GM19395 (cell line): Measurements from ENCODE around the gene COASY.

Experiments used
- ATAC-seq: cut with Tn5 transposase; IDR thresholded peaks from one replicate; pipeline ENCODE4 v1.9.1; 2021; ENCODE audit warnings: mild to moderate bottlenecking, moderate library complexity; ENCODE audit not compliant: unreplicated experiment

COASY gene

DNA sequence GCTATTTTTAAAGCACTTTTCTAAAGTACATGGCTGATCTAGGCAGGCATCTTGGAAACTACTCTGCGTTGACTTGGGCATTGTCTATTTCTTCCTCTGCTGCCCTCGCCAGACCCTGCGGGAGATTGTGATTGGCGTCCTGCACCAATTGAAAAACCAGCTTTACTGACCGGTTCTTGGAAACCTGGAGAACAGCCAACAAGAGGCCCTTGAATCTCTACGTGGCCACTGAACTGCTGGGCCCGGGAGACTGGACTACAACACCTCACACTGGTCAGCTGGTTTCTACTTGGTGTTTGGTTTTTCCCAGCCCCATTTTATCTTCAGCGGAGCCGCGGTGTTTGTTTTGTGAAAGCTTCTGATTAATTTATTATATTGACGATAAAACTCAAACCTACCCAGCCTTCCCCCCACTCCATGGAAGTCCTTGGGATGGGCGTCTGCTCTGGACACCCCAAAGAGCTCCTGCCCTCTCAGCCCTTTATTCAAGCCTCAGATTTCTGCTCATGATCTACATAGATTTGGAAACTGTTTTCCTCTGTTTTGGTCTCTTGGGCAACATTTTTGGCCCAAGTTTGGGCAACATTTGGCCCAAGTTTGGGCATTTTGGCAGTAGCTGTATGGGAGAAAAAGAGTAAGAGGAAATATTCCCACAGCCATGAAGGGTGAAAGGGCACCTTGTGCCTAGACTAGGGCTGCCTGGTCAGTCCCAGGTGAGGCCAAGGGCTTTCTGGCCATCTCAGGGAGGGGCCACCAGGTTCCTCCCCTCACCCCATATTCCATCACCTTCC lies 9.7 kb downstream of the COASY start:
- no peak for ATAC-seq

DNA sequence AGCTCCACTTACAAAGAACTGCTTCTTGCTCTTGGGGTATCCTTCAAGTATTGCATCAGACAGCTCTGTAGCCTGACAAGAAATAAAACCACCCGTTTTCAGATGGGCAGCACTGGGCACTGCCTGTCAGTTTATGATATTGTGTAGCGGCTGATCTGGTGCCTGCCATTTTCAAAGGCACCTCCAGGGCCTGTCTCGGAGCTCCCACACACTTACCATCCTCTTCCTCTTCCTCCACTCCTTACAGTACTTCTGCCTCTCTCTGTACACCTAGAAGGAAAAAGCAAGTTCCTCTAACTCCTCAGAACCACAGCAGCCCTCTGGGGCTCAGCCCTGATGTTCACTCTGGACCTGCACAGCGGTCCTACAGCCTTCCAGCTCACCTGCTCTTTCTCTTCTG lies 11.1 kb downstream of the COASY start:
- ATAC-seq = no peak

GRCh38 chr17:42574463-42574862 lies 12.5 kb downstream of the COASY start:
- ATAC-seq = no peak

GRCh38 chr17:42577140-42577531 lies 15.2 kb downstream of the COASY start:
- no peak for ATAC-seq

GRCh38 chr17:42577532-42578281 lies 15.8 kb downstream of the COASY start, which contains the start of gene PSMC3IP:
Gene PSMC3IP, minus strand, starts transcription at chr17:42577729. Its CDS starts 43 bp downstream, at chr17:42577686.
- peak; percentile 69 for ATAC-seq

GRCh38 chr17:42578282-42578869 lies 16.4 kb downstream of the COASY start:
- peak; percentile 62 for ATAC-seq

GRCh38 chr17:42579794-42580551 lies 18.0 kb downstream of the COASY start:
- ATAC-seq = no peak

DNA sequence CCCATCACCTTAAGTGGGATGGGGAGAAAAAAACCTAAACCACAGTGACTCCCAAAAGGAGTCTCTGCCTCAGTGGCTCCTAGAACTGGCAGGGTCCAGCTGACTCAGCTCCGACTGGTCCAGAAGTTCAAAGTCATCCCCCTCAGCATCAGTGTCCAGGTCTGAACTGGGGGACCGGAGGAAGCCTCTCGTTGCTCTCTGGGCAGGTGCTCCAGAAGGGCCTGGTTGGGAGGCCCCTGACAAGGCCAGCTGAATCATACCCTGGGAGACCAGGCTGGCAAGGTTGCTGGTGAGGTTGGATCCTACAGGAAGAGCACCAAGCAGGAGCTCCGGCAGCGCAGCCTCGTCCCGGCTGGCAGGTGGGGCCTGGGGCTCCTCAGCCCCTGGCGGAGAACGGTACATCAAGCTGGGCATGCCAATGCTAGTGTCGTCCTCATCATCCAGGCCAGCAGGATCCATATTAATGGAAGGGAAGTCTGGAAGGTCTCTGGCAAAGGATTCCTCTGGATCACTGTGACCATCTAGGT lies 19.9 kb downstream of the COASY start:
- ATAC-seq = no peak

DNA sequence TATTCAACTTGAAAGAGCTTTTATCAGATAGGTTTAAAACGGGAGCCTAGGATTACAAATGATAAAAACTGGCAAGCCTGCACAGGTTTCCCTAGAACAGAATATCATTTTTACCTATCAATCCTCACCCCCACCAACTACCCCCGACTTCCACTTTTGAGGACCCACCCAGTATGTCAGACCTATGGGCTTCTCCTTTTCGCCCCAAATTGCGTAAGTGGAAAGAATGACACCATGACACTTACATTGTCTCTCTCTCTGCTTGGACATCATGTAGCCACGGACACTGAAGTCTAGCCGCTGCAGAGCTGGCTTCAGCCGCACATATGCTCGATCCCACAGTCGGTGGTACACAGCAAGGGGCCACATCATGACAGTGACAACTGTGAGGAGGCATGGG lies 22.9 kb downstream of the COASY start:
- no peak for ATAC-seq

DNA sequence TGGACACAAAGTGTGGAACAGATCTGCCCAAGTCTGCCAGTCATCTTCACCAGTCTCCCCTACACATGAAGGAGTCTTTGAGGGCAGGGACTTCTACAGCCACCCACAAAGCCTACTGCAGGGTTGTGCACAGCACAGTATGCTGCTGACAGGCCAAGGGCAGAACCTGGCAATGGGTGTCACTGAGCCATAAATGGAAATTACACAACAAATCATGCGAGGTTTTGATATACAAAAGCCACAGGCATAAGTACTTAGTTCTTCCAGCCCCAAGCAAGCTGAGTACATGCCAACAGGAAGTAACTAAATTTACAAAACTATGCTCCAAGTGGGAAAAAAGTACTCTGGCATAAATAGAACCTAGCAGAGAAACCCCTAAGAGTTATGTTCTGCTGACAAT lies 23.4 kb downstream of the COASY start:
- no peak for ATAC-seq

- ATAC-seq = no peak
Measured at GRCh38 chr17:42586514-42587230, 24.7 kb downstream of the COASY start.

DNA sequence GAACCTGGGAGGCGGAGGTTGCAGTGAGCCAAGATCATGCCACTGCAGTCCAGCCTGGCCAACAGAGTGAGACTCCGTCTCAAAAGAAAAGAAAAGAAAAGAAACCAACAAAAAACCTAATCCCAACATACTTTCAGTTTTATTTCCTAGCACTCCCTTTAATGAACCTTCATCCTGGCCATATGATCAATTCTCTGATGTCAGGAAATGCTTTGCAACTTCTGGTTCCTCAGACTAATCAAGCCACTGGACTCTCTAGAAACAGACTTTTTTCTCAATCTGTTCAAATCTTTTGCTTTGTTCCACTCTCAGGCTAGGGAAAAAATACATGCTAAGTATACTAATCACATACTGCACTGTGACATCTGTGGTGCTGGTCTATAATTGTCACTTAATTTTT lies 28.9 kb downstream of the COASY start:
- ATAC-seq = no peak

DNA sequence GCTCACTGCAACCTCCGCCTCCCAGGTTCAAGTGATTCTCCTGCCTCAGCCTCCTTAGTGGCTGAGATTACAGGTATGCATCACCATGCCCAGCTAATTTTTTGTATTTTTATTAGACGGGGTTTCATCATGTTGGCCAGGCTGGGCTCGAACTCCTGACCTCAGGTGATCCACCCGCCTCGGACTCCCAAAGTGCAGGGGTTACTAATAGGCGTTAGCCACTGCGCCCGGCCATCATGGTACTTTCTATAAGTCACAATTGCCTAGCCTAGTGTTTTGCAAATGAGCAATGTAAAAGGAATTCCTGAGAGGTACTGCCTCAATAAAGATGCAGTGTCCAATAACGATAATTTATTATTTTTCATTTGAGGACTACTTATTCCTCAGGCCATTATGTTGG lies 29.5 kb downstream of the COASY start:
- ATAC-seq = no peak

GRCh38 chr17:42596386-42596785 lies 34.4 kb downstream of the COASY start:
- no peak for ATAC-seq

DNA sequence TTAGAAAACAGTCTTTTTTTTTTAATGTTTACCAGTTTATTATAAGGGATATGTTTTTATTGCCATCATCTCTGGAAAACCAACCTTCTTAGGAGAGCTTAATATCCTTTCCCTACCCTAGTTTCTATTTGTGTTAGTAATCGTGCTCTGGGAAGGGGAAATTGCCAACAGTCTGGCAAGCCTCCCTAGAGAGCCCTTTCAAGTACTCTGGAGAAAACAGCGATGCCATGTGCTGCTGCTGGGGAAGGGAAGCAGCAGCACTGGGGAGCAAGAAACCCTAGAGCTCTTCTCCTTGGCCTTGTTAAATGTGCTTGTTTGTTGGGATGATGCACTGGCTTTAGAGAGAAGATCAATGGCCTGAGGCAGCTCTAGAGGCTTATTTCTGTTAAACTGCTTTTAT lies 37.0 kb downstream of the COASY start:
- no peak for ATAC-seq

DNA sequence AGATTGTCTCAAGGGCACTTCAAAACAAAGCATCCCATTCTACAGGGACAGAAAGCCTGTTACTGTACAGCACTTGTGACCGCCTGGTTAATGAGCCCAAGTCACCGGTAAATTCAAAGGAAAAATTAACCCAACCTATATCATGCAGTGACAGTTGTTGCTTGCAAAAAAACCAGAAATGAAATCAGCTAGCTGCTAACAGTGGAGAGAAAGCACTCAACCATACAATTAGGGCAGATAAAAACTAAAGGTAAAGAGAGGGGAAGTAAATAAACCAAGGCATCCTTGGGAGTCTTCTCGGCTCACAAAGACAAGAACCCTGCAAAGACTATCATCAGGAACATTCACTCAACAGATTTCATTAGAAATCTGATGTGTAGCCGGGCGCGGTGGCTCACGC lies 41.4 kb downstream of the COASY start:
- no peak for ATAC-seq

GRCh38 chr17:42607769-42608168 lies 45.8 kb downstream of the COASY start:
- ATAC-seq = no peak

DNA sequence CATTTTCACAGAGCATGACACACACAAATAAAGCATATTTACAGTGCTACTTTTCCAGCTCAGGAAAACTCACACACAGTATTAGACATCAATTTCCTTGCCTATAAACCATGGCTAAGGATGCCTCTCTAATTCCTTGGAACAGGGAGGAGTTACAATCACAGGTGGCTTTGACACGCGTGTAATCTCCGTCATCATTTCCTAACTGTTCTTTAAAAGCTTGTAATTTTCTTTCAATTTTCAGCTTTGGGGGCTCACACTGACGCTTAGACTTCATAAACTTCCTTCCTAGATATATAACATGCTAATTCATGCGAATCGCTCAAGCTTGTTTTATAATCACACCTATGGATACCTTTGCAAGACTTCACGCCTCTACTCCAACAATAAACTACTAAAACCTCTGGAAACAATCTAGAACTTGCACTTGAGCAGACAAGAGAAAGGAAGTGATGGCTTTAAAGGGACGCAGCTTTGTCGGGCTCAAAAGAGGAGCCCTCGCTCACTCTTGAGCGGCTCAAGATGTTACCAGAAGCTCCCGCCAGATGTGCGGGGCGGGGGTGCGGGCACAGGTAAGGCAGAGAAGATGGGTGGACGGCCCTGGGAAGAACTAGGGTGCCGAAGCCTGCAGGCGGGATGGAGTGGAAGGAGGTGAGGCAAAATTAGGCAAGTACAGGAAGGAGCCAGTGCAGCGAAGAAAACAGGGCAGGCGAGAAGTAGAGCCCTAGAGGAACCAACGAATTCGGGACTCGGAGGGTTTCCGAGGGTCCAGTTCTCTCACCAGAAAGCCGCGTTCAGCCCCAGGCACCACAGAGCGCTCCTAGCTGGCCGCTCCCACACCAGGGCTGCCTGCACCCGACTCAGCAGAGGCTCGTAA lies 46.6 kb downstream of the COASY start:
- peak; percentile 48 for ATAC-seq

- ATAC-seq = peak; percentile 86
Measured at GRCh38 chr17:42609182-42609813, 47.4 kb downstream of the COASY start, which contains the start of the genes RETREG3 and TUBG1. Gene RETREG3, minus strand, starts transcription at chr17:42609374. Its CDS starts 50 bp downstream, at chr17:42609324. Gene TUBG1, plus strand, starts transcription at chr17:42609683. Its CDS starts 55 bp downstream, at chr17:42609738.
